Putamen (tissue), 1 donor: Measurements from ENCODE around the gene GRIPAP1.
"Not testable (repeated sequence)": the region's sequence is repeated elsewhere in the genome, so short reads cannot be mapped to it uniquely, and the experiment has no call there.

Experiments used
- DNase-seq: peaks from one replicate; pipeline ENCODE4 v3.0.0-alpha.2; 2016; ENCODE audit warnings: low spot score

The GRIPAP1 gene

DNA sequence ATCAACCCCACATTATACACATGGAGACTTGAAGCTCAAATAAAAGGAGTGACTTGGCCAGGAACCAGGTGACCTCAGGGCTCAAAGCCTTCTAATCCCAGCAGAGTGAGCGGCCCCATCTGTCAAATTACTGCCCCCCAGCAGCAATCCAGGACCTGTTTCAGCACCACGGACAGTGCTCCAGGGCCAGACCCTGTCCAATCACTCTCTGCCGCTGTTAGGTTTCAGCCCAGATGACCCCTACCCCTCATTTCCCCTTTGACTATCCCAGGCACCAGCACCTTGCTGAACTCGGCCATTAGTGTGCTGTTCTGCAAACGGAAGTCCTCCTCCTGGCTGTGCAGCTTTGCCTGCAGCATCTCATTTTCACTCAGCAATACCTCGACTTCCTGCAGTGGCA is 5.1 kb downstream of the GRIPAP1 start:
- no peak for DNase-seq

GRCh38 chrX:48992341-48992740 is 9.7 kb downstream of the GRIPAP1 start:
- DNase-seq: no peak

GRCh38 chrX:48989483-48989882 is 12.6 kb downstream of the GRIPAP1 start:
- no peak for DNase-seq

- DNase-seq: no peak
These were observed 18.2 kb downstream of the GRIPAP1 start for GRCh38 chrX:48983896-48984295.

DNA sequence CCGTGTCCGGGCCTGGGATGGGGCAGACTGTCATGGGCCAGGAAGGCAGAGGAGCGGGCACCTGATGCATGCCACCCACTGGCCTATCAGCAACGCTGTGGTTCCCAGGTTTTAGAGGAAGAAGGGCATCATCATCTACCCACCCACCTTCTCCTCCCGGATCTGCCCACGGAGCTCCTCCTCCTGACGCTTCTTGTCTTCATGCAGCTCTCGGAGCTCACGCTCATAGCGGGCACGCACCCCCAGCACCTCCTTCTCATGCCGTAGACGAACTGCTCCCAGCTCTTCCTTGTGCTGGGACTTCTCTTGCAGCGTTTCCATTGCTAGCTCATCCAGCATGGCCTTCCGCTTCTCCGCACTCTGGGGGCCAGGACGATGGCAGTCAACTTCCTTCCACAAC is 19.0 kb downstream of the GRIPAP1 start:
- DNase-seq: peak; percentile 47

DNA sequence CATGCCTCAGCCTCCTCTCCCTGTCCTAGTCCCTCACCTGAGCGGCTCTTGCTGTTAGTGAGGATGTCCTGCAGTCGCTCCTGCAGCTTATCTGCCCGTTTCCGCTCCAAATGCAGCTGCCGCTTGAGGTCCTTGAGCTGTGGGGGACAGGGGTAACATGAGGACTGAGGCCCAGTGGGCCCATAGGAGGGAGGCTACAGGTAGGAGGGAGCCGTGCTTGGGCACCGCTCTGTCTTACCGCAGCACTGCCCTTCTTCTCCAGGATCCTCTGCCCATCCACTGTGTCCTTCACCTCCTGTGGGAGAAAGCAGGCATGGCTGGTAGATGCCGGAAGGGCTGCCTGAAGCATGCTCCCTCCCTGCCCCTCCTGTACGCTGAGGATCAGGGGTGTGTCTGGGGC is 20.9 kb downstream of the GRIPAP1 start:
- no peak for DNase-seq

DNA sequence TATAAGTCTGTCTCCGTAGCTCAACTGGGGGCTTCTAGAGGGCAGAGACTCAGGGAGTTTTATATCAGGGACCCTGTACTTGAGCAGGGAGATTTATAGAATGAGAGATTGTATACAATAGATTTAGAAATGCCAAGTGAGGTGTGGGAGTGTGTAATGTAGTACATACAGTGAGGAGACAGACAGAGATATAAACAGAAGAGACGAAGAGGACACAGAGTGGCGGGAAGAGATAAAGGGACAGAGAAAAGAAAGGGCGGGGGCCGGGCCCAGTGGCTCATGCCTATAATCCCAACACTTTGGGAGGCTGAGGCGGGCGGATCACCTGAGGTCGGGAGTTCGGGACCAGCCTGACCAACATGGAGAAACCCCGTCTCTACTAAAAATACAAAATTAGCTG is 21.7 kb downstream of the GRIPAP1 start:
- not testable (repeated sequence) for DNase-seq

- DNase-seq: no peak
These were observed 23.8 kb downstream of the GRIPAP1 start for GRCh38 chrX:48978226-48978625.

DNA sequence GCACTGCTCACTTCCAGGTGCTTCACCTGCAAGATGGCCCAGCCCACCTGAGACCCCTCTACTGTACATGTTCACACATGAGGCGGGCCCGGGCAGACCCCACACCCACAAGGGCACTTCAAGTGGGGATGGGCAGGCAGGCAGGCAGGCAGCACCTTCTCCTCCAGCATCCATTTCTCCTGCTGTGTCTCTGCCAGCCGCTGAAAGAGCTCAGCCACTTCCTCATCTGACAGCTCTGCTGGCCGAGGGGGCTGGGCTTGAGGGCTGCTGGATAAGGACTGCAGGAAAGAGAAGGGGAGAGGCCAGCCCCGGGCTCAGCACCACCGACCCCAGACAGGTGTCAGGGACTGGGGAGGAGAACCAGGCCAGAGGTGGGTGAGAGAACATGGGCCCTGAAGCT is 26.0 kb downstream of the GRIPAP1 start:
- DNase-seq: no peak

DNA sequence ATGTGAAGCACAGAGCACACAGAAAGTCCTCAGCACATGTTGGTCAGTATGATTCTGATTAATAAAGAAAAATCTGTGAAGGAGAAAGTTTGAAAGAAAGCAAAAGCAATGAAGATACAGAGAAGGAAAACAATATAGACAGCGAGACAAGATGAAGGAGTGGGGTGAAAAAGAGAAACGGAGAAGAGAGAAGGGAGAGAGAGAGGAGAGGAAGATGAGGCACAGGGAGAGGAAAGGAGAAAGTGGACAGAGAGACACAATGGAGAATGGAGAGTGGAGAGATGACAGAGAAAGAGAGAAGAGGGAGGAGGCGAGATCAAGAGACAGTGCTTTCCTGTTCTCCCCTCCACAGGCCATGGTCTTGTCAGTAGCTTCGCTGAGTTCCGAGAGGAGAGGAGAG is 26.5 kb downstream of the GRIPAP1 start:
- no peak for DNase-seq

GRCh38 chrX:48975041-48975440 is 27.0 kb downstream of the GRIPAP1 start:
- DNase-seq: no peak

DNA sequence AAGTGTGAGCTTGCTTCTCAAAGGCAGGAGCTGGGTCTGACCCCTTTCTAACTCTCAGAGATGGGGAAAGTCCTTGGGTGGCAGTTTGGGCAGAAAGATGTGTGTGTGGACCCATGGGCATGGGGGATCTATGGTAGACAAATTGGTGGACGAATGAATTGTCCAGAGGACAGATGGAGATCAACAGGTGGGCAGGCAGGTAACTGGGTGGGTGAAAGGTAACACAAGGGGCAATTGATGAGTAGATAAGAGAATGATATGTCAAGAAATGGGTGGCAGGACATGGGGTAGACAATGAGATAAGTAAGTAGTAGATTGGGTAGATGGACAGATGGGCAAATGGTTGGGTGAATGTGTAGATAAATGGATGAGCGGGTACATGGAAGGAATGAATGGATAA is 27.5 kb downstream of the GRIPAP1 start:
- DNase-seq: no peak

DNA sequence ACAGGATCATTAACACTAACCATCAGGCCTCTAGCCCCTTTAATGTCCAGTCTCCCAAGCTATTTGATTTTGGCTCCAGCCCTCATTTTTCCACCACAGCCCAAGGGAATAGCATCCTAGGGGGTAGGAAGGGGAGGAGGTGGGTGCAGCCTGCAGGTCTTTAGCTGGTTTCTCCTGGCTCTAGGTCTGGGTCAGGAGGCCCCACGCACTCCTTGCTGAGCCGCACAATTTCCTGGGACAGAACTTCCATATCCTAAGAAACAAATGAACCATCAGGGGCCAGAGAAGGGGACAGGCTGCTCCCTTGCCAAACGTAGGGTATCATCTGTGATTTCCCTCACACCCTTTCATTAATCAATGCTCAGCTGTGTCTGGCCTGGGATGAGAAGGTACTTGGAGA is 28.0 kb downstream of the GRIPAP1 start:
- DNase-seq: no peak

DNA sequence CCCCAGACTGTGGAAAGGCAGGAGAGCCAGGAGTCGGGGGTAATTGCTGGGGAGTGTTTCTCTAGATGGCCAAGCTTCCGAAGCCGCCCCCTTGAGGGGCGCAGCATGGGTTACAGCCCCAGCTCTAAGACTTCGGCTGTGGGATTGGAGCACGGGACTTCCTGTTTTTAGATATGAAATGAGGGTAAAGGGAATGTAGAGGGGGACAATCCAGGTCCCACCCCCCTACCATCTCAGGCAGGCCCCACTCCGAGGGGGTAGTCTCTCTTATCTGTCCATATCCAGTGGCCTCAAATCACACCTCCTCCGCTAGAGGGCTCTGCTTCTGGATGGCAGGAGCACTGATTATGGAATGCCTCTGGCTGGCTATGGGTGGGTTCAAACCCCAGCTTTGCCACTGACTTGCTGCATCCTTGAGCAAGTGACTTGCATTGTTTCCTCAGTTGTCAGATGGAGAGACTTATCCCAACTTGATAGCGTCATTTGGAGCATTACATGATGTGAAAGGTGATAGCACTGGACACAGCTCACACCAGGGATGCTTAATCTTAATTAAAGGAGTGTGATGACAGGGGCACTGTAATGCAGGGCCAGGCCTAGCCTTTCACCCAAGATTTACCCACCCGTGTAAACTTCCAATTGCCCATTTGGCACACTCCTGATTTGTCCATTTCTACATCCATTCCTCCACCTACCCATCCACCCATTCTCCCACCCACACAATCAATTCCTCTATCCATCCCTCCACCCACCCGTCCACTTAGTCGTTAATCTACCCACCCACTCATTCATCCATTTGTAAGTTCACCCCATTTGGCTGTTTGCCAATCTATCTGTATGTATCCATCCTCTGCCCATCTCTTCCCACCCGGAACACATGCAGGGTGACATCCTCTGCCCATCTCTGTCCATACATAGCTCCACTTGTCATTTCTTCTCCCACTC is 29.6 kb downstream of the GRIPAP1 start:
- DNase-seq: no peak

- DNase-seq: no peak
These were observed 30.5 kb downstream of the GRIPAP1 start, which contains the start of gene KCND1 for GRCh38 chrX:48971249-48972219. TSS of gene KCND1 (minus strand) at chrX:48971844. CDS start at chrX:48970271, 1,573 bp downstream.

DNA sequence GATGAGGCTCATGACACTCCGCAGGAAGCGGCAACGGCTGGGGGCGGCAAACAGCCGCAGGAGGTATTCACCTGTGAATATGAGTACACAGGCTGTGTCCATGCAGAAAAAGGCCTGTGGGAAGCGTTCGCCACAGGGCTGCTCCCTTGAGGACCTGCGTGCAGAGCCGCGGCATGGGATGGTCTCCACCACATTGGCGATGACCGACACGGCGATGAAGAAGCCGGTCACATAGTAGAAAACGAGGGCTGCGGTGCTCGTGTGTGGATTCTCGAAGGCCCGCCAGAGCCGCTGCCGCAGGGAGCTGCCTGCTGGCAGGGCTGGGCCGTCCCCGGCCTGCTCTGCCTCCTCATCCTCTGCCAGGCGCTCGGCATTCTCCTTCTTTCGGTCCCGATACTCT is 32.6 kb downstream of the GRIPAP1 start:
- no peak for DNase-seq

GRCh38 chrX:48968377-48968776 is 33.7 kb downstream of the GRIPAP1 start:
- no peak for DNase-seq

- no peak for DNase-seq
These were observed 35.1 kb downstream of the GRIPAP1 start for GRCh38 chrX:48966796-48967579.

DNA sequence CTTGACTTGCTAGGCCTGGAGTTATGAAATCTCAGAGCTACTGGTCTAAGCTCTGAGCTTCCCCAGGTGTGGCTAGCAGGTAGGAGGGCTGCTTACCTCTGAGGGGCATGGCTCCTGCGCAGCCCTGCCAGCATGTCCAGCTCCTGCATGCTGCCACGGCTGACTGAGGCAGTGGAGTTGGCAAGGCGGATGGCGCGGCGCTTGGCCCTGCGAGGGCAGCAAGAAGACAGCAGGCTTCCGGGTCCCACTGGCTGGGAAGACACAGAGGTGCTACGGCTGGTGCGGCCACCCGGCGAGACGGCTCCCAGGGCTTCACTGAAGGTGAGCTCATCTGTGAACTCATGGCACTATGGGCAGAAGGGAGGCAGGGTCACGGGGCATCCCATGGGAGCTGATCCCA is 36.1 kb downstream of the GRIPAP1 start:
- DNase-seq: no peak

DNA sequence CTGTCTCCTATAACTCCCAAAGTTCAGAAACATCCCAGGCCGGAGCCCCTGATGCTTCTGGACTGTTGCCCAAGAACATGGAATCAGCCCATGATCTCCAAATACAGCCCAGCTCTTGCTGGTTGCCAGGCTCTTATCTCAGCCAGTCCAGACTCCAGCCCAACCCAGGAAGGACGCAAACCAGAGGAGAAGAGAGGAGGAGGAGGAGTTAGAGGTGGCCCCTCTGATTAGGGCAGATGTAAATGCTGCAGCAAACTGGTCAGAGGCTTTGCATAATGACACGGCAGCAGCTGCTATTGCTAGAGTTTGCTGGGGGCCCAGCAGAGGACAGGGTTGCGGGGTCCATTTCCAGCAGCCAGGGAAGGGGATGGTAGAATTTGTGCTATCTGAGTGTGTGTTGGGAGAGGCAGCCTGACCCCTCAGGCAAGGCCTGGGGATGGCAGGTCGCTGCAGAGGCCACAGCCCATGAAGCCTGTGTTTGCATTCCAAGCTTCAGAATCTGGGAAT is 40.4 kb downstream of the GRIPAP1 start:
- DNase-seq: no peak

DNA sequence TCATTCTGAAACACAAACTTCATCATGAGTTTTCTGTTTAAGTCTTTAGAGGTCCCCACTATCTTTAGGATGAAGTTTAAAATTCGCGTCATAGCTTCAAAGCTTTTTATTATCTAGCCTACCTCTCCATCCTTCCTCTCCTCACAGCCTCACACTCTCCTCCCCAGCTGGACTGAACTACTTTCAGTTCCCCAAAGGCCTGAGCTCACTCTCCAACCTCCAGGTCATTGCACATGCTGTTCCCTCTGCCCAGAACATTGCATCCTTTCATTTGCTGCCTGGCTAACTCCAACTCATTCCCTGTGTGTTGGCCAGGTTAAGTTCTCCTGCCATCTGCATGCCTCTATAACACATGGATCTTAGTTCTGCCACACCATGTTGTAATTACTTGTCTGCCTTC is 41.8 kb downstream of the GRIPAP1 start:
- DNase-seq: no peak

DNA sequence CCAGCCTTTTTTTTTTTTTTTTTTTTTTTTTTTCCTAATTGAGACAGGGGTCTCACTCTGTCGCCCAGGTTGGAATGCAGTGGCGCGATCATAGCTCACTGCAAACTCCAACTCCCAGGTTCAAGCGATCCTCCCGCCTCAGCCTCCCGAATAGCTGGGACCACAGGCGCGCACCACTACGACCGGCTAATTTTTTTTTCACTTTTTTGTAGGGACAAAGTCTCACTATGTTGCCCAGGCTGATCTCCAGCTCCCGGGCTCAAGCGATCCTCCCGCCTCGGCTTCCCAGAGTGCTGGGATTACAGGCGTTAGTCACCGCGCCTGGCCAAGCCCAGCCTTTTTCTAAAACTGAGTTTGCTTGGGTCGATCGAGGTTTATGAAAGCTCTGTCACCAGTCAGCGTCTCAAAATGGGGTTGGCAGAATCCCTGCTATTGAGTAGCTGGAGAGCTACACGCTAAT is 43.4 kb downstream of the GRIPAP1 start:
- DNase-seq: peak; percentile 13
